Astrocyte of the spinal cord (primary cell): Measurements from ENCODE around the gene MRPL36.
"Not testable (repeated sequence)": the region's sequence is repeated elsewhere in the genome, so short reads cannot be mapped to it uniquely, and the experiment has no call there.

Source experiments
- DNase-seq: peaks from one replicate; pipeline ENCODE4 v3.0.0; 2011; ENCODE audit warnings: low read depth, low spot score
- H3K4me3 ChIP-seq: 2 replicates; pipeline ENCODE4 v1.5.1; 2011; ENCODE audit warnings: low read depth, mild to moderate bottlenecking, low read length, moderate library complexity
- in situ Hi-C: cut with HindIII; loops from 2 replicates; pipeline ENCODE4 v1.10.0; 2017; ENCODE audit warnings: low sequenced_read_pairs
- TF ChIP-seq, protein P1 (sequence below): IDR thresholded peaks from 2 replicates; pipeline ENCODE4 v1.5.1; 2012; ENCODE audit warnings: low read depth, mild to moderate bottlenecking, low read length, inconsistent platforms

Gene MRPL36

DNA sequence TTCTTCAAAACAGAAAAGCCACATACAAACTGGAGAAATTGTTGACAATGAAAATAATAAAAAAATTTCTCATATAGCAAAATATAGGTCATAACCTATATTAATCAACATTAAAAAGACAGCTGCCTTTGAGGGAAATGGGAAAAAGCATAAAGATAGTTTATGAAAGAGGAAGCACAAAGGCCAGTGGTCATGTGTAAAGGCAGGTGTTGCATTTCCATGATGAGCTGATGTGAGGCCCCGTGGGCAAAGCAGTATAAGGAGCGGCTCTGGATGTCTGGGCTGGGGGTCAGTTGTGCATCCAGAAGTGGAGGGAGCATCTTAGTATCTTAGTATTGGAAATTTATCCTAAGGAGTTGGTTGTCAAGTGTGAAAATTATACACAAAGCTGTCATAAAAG lies 19.8 kb upstream of the MRPL36 start:
- TF ChIP-seq, protein P1, sequence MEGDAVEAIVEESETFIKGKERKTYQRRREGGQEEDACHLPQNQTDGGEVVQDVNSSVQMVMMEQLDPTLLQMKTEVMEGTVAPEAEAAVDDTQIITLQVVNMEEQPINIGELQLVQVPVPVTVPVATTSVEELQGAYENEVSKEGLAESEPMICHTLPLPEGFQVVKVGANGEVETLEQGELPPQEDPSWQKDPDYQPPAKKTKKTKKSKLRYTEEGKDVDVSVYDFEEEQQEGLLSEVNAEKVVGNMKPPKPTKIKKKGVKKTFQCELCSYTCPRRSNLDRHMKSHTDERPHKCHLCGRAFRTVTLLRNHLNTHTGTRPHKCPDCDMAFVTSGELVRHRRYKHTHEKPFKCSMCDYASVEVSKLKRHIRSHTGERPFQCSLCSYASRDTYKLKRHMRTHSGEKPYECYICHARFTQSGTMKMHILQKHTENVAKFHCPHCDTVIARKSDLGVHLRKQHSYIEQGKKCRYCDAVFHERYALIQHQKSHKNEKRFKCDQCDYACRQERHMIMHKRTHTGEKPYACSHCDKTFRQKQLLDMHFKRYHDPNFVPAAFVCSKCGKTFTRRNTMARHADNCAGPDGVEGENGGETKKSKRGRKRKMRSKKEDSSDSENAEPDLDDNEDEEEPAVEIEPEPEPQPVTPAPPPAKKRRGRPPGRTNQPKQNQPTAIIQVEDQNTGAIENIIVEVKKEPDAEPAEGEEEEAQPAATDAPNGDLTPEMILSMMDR = no peak
- no peak for DNase-seq
- in situ Hi-C loops = no loop called here
- no peak overlapping the region for H3K4me3 ChIP-seq

DNA sequence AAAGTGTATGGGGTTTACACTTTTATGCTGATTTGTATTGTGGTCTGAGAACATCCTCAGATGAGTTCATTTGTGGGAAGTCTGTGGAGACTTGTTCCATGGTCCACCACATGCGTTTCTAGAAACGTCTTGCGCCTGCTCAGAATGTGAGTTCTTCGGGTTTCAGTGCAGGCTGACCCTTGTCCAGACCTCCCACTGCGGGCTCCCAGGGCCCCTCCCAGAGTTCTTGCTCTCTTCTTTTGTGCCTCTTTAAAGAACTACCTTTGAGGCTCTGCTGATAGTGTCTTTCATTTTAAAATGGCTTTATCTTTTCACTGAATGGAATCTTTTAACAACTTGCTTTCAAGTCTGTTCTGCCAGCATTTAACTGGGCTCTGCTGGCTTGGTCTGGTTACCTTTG lies 19.1 kb upstream of the MRPL36 start:
- TF ChIP-seq, protein P1 = no peak
- H3K4me3 ChIP-seq = no peak overlapping the region
- in situ Hi-C loops = no loop called here
- no peak for DNase-seq

DNA sequence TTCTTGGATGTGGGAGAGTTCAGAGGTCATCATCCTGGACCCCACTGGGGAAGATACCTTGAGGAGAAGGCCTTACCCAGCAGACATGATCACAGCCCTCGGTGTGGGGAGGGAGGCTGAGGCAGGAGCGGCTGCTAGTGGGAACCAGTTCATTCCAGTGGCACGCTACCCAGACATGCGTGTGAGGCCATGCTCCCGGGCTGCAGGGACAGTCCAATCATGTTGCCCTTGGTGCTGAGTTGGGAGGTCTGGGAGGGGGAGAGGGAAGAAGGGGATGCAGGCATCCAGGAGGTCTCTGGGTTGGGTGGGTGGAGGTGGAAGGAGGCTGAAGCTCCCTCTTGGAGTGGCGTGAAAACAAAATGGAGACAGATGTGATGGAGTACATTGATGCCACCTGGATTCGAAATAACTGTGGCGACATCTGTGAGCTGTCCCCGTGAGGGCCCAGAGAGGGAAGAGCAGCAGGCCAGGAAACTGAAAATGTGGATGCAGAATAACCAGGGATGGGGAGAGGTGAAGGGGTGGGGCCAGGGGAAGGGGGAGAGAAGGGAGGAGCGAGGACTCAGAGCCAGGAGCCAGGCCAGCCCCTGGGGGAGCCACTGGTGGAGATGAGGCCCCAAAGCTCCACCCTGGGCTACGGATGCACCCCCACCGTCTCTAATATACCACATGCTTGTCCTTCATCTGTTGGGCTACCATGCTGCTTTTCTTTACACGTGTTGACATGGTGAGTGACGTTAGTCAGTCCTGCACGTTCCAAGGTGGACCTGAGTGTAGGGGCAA lies 17.8 kb upstream of the MRPL36 start:
- TF ChIP-seq, protein P1 = no peak
- H3K4me3 ChIP-seq = no peak overlapping the region
- in situ Hi-C loops = no loop called here
- DNase-seq = no peak

DNA sequence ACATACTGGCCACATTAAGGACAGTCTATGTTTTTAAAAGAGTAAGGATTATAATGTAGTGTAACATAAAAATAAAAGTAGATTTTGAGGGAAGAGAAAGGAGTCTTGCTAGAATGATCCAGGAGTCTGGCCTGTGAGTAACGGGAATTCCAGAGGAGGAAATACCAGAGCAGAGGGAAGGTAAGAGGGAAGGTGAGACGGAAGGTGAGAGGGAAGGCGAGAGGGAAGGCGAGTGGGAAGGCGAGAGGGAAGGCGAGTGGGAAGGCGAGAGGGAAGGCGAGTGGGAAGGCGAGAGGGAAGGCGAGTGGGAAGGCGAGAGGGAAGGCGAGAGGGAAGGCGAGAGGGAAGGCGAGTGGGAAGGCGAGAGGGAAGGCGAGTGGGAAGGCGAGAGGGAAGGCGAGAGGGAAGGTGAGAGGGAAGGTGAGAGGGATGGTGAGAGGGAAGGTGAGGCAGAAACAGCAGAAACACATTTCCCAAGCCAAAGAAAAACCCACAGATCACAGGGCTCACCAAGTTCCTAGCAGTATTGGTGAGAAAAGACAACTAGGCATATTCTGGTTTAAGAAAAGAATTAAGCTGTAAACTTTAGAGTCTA lies 17.0 kb upstream of the MRPL36 start:
- in situ Hi-C loops, H3K4me3 ChIP-seq, DNase-seq: not testable (repeated sequence)

DNA sequence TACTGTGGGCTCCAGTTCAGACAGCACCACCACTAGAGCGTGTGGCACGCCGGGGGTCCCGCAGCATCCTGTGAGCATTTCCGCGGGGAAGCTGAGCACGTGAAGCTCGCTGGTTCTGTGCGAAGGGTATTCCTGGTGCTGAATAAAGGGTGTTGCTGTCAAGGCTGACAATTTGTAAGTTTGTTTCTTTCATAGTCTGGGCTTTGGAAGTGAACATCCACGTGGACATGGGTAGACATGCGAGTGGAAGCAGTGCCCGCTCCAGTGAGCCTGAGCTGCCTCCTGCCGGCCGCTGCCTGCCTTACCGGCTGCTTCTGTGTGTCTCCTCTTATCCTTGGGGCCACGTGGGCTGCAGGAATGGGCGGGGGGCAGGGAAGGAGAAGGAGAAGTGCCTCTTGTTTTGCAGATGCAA lies 16.2 kb upstream of the MRPL36 start:
- in situ Hi-C loops = no loop called here
- DNase-seq = no peak
- TF ChIP-seq, protein P1 = no peak
- H3K4me3 ChIP-seq = no peak overlapping the region

DNA sequence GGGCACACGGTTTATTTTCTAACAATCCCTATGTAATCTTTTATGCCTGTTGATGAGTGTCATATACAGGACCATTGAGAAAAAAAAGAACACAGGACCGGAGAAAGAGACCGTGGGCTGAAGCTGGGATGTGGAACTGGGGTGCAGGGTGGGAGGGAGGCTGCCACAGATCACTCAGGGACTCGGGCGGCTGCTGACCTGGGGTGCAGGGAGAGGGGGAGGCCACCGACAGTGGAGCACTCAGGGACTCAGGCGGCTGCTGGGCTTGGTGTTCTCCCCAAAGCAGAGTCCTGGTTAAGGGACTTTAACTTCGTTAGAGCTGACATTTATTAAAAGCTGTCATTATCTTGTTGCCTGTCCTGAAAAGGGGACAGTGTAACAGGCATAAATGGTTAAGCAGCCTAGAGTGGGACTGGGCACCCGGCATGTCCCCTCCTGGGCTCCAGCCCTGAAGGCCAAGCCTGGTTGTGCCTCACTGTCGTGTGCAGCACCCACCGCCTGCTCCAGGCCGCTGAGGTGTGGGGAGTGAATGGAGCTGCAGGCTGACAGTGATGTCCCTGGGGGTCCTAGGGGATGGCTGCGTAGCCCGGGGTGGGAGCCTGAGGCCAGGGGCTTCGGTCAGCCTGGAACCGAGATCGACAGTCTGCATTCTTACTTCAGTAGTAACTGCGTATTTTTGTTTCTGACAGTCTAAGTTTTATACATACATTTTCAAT lies 15.6 kb upstream of the MRPL36 start:
- no peak overlapping the region for H3K4me3 ChIP-seq
- DNase-seq = no peak
- in situ Hi-C loops = no loop called here
- TF ChIP-seq, protein P1 = no peak
